Gastroesophageal sphincter (tissue), 3 donors: Measurements from ENCODE around the gene ADAMTS9.

ENCODE experiments used
- POLR2A ChIP-seq, 2 donors: fragments of 450-650 bp; IDR thresholded peaks; one replicate each; pipeline ENCODE4 v1.6.1; 2017; ENCODE audit warnings: antibody characterized with exemption in 2 of 2, mild to moderate bottlenecking in 2 of 2, moderate library complexity in 1 of 2
- POLR2AphosphoS5 ChIP-seq: sonication (generic); formaldehyde crosslinking; IDR thresholded peaks from one replicate; pipeline ENCODE4 v1.6.1; 2017; ENCODE audit warnings: antibody characterized with exemption
- TF ChIP-seq, protein P1 (sequence below), 4 experiments: fragments of 200-600 bp in 2 of 4; fragments of 450-650 bp in 2 of 4; sonication (generic) in 1 of 4; IDR thresholded peaks; one replicate each; pipeline ENCODE4 v1.5.1; 2017 to 2019; ENCODE audit warnings: antibody characterized with exemption in 4 of 4, mild to moderate bottlenecking in 2 of 4, moderate library complexity in 2 of 4

DNA sequence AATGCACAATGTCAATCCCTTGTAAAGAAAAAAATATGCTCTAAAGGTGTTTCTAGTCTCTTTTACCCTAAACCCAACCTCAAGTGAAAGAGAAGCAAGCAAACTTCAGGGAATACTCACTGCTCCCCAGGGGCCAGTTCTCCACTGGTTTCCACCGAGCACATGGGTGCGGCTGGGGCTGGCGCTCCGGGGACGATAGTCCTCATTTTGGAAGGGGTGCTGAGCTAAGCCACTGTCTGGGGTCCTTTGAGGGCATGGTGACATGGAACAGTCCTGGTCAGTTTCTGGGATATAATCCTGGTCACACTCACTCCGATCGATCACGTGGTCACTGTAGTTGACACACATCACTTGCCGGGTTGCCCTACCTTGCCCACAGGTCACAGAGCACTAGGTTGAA is 86.0 kb downstream of the ADAMTS9 start:
- TF ChIP-seq POLR2A (IDR thresholded peaks at IDR 0.05): no peak
- TF ChIP-seq, protein P1, sequence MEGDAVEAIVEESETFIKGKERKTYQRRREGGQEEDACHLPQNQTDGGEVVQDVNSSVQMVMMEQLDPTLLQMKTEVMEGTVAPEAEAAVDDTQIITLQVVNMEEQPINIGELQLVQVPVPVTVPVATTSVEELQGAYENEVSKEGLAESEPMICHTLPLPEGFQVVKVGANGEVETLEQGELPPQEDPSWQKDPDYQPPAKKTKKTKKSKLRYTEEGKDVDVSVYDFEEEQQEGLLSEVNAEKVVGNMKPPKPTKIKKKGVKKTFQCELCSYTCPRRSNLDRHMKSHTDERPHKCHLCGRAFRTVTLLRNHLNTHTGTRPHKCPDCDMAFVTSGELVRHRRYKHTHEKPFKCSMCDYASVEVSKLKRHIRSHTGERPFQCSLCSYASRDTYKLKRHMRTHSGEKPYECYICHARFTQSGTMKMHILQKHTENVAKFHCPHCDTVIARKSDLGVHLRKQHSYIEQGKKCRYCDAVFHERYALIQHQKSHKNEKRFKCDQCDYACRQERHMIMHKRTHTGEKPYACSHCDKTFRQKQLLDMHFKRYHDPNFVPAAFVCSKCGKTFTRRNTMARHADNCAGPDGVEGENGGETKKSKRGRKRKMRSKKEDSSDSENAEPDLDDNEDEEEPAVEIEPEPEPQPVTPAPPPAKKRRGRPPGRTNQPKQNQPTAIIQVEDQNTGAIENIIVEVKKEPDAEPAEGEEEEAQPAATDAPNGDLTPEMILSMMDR (IDR thresholded peaks at IDR 0.05): no peak
- TF ChIP-seq POLR2AphosphoS5: no peak
